NT2/D1 (cell line): ENCODE results near the gene NDST1.

Experiments
- YY1 ChIP-seq: IDR thresholded peaks from 2 replicates; pipeline ENCODE4 v1.6.1; 2011; ENCODE audit not compliant: insufficient read length, insufficient read depth
- ZNF274 ChIP-seq: IDR thresholded peaks from 2 replicates; pipeline ENCODE4 v1.6.1; 2011; ENCODE audit warnings: mild to moderate bottlenecking, low read depth, low read length

GRCh38 chr5:150561571-150562275 lies 53.8 kb downstream of the NDST1 start:
- no peak for TF ChIP-seq YY1
- no peak for TF ChIP-seq ZNF274
